Activated T-cell treated with anti-CD3 and anti-CD28 coated beads, Interleukin-2, amount 50 U/mL, for 1 hour (primary cell): ENCODE results near the gene IL34.

Source experiments
- DNase-seq: peaks from one replicate; pipeline ENCODE4 v3.0.0-alpha.2; 2020

Gene IL34

DNA sequence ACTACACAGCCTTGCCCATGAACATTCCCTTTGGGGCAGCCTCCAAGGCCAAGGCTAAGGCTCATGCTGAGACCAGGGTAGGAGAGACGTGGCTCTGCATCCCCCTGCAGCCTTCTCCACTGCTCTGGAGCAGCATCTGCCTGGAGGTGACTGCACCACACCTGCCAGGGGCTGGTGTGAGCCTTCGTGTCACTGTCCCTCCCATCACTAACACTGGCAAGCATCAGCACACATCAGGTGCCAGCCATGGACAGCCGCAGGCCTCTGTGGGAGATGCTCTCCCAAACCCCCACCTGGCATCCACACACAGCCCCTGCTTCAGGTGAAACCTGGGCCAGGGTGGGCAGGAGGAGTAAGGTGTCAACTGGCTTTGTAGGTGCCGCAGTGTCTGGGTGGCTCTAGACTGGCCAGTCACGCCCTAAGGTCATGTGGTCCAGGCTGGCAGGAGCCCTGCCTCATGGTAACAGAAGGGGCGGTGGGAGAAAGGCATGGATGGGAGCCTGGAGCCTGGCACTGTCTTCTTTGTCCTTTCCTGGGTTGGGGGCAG, 57.5 kb downstream of the IL34 start:
- no peak for DNase-seq

DNA sequence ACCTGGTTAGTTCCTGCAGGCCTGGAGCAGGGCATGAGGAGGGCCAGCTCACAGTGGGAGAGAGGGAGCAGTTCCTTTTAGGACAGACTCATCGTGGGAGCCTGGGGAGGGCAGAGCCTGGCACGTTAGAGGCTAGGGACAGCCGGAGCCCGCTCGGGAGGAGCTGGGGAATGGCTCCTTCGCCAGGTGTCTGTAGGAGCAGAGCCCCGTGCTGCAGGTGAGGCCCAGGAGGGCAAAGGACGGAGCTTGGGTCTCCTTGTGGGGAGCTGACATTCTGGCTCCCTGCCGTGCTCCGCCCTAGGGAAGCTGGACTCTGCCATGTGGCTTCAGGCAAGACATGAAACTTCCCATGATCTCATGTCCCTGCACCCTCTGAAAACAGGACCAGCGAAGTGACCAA, 58.2 kb downstream of the IL34 start:
- no peak for DNase-seq

DNA sequence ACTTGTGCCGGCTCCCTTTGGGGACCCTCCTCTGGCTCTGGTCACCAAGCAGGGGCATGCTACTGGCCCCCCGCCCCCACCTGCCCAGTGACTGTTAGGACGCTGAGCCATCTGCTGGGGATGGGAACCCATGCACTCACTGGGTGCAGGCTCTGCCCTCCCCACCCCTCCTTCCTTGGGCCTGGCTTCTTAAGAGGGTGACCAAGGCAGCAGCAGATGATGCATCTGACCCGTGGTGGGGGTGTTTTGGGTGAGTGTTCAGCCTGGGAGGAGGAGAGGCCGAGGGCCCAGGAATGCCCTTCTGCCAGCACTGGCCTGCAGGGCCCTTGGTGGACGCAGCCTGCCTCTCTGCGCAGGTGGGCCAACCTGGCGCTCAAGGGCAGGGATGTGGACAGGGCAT, 58.7 kb downstream of the IL34 start:
- DNase-seq, result no peak

DNA sequence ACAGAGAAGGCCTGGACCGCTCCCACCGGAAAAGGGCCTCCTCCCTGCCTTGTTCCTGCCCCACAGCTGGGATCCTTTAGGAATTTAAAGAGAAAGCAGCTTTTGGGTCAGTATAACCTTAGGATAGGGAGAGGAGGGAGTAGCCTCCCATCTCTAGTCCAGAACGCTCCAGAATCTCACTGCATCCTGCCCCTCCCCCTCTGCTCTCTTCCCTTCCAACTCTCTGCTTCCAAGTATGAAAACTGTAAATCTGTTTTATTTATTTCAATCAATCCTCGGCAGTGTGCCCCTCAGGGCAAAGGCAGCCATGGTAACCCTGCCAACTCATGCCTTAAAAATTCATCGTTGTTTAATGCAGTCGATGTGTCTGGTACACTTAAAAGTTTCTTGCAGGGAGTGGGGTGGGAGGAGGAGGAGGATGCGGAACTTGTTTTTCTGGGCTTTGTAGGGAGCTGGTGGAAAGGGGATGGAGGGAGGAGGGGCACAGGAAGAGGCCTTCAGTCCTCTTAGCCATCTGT, 60.6 kb downstream of the IL34 start:
- DNase-seq, result no peak

DNA sequence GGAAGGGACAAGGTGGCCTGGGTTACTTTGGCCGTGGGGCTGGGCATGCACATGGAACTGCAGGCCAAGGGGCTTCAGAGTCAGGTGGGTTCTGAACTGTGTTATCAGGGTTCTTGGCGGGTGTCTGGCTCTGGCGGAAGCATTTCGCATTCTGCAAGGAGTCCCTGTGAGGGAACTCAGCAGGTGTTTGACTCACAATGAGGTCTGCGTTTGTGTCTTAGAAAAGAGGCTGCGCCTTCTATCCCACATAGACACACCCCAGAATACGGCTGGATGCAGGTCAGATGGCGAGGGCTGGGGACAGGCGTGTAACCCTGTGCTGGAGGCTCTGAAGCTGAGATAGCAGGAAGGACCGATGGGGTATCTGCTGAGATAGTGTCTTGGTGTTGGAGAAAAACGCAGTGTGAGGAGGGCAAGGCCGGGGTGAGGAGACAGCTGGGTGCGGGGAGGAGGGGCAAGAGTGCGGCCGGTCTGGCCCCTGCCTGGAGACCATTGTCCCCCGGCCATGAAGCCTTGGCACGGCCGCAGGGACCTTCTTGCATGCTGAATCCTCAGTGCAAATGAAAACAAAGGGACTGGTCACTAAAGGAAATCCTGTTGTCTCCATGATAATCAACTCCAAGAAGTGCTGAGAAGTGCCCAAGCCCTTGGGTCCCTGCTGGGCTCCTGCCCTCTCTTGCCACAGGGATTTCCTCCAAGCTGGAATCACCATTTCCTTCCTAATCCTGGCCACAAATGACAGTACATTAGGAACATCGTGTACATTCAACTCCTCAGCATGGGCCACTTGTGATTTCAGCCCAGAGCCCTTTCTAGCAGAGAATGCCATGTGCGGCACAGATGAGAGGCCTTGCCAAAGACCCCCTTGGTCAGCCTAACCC, 62.2 kb downstream of the IL34 start:
- no peak for DNase-seq

DNA sequence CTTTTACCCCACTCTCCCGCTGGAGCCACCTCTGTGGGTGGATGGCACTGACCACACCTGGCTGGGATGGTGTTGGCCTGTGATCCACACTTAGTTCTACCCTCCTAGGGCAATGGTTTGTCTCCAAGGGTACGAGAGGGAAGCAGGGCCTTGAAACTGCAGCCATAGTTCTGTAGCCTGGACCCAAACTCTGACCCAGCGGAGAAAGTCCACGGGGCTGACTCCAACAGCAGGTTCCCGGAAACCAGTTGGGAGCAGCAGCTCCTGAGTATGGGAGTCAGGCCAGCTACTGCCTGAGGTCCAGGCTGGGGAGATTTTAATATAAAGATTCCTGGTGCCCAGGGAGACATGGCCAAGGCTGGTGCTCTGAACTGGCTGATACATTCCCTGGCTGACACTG, 63.1 kb downstream of the IL34 start:
- no peak for DNase-seq

DNA sequence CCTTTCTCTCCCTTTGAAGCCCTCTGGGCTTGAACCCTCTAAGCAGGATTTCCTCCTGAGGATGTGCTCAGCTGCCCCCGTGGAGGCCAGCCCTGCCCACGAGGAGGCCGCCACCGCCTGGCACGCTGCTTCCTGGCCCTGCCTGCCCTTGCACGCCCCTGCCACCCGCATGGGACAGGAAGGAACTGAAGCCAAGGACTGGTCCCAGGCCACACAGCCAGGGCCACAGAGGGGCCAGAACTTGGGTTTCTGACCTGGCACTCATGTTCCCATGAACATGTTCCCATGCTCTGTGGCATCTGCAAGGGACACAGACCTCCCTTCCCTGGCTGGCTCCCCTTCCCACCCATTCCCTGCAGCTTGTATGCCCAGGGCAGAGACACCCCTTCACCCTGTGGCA, 63.6 kb downstream of the IL34 start:
- DNase-seq, result no peak
